D341Med (cell line): ENCODE data around the gene IL13.

ENCODE experiments used
- DNase-seq: peaks from one replicate; pipeline ENCODE4 v3.0.0; 2012; ENCODE audit warnings: low spot score

The IL13 gene

DNA sequence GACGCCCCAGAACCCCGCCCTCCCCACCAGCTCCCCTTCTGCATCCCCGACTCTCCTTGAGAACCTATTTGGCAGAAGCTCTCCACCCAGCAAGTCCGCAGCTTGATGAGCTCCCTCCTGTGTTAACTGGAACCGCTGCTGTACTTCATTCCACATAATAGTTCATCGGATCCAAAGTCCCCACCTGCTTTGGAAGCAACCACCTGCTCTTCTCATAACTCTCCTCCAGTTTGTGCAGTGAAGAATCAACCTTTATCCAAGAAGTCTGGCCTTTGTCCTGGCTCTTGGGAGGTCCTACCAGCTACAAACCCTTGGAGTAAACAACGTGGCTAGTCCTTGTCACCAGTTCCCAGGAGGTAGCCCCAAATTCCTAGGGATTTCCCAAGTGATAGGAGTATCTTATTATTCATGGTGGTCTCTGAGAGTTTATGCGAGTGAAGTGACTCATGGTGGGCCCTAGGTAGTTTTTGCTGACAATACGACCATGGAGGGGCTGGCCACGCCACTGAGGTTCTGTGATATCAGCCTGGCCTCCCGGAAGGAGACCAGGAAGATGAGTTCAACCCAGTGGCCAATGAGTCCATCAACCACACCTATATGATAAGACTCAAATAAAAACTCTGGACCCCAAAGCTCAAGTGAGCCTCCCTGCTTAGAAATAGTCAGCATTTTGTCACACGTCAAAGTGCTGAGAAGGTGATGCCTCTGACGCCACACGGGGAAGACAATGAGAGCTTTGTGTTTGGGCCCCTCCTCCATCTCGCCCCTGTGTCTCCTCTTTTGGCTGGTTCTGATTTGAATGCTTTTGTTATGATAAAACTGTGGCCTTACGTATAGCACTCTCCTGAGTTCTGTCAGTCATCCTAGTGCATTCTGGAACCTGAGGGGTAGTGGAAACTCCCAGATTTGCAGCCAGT is 12.3 kb downstream of the IL13 start:
- no peak for DNase-seq

DNA sequence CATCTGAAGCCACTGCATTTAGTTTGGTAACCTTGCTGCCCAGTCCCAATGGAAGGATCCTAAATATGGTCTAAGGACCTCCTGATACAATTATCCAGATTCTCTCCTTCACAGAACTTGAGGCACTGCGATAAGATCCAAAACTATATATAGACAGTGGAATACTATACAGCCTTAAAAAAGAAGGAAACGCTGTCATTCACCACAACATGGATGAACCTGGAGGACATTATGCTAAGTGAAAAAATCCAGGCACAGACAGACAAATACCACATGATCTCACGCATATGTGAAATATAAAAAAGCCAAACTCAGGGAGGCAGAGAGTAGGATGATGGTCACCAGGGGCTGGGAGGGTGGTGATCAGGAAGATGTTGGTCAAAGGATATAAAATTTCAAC is 13.0 kb downstream of the IL13 start:
- no peak for DNase-seq

DNA sequence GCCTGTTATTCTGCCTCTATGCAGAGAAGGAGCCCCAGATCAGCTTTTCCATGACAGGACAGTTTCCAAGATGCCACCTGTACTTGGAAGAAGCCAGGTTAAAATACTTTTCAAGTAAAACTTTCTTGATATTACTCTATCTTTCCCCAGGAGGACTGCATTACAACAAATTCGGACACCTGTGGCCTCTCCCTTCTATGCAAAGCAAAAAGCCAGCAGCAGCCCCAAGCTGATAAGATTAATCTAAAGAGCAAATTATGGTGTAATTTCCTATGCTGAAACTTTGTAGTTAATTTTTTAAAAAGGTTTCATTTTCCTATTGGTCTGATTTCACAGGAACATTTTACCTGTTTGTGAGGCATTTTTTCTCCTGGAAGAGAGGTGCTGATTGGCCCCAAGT is 15.5 kb downstream of the IL13 start:
- DNase-seq, result no peak

DNA sequence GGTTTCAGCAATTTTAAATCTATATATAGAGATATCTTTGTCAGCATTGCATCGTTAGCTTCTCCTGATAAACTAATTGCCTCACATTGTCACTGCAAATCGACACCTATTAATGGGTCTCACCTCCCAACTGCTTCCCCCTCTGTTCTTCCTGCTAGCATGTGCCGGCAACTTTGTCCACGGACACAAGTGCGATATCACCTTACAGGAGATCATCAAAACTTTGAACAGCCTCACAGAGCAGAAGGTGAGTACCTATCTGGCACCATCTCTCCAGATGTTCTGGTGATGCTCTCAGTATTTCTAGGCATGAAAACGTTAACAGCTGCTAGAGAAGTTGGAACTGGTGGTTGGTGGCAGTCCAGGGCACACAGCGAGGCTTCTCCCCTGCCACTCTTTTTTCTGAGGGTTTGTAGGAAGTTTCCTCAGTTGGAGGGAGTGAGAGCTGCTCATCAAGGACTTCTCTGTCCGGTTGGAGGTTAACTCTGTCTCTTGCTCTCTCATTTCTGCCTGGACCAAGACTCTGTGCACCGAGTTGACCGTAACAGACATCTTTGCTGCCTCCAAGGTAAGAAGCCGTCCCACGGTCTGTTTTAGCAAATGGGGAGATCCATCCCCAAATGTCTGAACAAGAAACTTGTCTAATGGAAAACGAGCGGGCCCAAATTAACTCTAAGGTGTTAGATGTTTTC is 16.1 kb downstream of the IL13 start, which contains the start of gene IL4:
TSS of gene IL4 (plus strand) at position 51 of the 692 bp plus-strand sequence. CDS start at position 113, 62 bp downstream.
- DNase-seq, result no peak

DNA sequence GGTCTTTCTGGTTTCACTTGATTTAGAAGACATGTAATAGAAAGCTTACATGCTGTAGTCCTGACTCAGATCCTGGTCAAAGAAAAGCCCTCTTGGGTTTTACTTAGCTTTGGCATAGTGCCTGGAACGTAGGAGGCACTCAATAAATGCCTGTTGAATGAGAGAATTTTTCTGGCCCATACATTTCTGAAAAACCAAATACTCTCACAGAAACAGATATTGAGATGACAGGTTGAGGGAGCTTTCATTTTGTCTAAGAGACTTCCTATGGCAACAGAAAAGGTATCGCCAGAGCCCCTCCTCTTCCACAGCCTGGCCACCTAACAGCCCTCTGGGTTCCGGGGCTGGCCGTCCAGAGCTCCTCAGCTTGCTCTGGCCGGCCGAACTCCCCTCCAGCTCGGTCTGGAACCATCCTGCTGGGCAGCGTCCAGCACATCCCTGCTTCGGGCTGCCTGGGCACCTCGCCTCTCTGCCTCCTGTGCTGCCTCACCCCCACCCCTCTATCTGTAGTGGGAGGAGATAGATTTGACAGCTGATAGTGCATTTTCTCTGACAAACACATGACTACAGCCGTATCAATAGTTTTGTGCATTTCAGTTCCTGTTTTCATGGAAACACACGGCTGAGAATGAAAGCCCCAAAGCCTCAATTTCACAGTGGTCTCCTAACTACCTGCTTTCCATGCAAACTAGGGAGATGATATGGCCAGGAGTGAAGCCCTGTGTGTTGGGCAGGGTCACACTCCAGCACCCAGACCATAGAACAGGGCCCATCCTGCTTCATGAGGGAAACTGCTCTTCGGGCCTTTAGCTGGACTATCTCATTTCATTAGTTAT is 16.9 kb downstream of the IL13 start:
- no peak for DNase-seq

DNA sequence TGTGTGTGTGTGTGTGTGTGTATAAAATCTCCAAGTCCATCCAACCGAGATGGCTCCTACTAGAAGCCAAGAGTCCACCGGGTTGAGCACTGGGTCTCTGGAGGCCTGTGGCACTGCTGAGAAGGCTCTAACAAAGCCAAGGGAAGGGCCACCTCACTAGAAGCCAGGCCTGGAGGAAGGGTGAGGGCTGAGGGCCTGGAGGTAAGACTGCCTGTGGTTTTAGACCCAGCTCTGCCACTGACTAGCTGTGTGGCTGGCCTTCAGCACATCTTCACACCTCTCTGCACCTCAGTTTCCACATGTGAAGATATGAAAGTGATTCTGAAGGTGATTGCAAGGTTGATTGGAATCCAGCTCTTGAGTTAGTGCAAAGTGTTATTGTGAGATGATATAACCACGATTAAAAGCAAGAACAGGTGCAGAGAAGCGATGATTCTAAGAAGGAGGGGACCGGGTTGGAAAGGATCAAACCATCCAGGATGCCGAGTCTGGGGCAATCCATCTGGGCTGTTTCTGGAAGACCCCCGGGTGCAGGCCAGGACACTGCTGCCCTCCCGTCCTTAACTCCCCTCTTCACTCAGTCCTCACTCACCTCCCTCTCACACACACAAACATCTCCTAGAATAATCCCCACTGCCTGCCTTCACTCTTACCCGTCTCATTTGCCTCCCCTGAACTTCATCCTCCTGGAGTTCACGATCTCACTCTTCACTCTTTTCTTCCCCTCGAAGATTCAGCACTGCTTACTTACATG is 18.1 kb downstream of the IL13 start:
- DNase-seq, result no peak

DNA sequence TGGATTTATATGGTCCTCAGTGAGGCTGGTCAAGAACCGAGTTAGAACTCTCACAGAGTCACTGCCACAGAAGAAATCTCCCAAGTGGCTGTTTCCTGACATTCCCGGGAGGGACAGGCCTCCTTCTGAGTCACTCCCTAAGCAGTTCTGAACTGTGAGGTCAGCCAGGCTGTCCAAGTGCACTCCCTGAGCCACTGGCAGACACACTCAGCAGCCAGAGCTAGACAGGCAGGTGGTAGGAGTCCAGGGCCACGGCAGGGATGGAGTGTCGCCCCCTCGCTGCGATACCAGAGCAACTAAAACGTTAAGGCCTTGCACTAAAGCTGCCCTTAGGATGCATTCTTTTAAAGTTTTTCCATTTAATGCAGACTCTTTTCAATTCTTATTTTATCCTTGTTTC is 19.2 kb downstream of the IL13 start:
- DNase-seq, result no peak

DNA sequence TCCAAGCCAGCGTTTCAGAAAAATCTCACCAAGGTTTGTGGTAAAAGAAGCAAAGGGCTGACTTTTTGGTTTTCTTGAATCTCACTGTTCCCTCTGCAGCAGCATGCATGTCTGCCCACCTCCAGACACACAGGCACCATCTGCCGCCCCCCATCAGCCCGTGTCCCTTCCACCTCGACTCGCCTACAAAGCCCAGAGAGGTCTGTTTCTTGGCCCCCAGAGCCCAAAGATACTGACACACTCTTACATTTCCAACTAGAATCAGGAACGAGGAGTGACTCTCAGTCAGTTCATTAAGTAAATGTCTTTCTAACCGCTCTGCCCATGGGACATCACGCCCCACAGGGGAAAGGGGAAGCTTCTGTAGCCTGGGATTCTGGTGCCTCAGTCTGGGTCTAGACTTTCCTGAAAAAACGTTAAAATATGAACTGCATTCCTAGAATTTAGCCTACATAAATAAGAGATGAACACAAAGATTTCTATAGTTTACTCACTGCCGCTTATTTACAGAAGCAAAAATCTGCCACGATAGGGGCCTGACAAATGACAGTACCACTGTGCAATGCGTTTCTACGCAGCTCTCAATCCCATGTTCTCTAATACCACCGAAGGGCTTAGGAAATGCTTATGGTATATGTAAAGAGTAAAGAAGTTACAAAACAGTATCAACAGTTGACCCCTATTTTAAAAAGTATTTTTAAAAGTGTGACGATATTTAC is 19.9 kb downstream of the IL13 start:
- DNase-seq, result no peak

DNA sequence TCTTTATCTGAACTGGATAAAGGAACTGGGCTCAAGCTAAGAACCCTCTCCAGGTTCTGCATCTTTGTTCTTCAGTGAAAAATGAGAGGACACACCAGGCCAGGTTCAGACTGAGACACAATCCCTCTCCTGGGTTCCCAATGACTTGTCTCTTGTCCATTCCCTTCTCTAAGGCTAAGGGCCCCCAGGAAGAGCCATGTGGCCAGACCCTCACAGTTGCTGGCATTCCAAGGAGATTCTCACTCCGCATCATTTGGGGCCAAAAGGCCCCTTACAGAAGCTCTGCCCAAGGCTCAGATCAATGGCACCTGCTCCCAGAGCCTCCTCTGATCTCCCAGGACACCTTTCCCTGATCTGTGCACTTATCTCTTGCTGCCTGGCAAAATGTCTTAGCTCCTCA is 20.8 kb downstream of the IL13 start:
- DNase-seq, result no peak

DNA sequence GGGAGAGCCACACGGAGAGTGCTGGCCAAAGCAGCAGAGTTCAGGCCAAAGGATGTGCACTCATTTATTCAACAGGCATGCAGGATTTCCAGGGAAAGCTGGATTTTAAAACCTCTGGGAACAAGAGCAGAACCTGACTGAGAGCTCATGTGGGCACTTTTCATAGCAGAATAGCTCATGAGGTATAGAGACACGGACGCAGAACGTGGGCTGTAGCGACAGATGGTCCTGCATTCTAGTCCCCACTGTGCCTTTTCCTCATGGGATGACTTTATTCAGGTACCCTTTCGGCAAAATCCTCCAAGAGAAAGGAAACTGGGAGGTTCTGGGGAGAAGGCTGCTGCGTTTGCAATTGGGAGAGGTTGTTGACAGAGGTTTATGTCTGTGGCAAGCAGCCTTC is 21.2 kb downstream of the IL13 start:
- DNase-seq, result no peak

DNA sequence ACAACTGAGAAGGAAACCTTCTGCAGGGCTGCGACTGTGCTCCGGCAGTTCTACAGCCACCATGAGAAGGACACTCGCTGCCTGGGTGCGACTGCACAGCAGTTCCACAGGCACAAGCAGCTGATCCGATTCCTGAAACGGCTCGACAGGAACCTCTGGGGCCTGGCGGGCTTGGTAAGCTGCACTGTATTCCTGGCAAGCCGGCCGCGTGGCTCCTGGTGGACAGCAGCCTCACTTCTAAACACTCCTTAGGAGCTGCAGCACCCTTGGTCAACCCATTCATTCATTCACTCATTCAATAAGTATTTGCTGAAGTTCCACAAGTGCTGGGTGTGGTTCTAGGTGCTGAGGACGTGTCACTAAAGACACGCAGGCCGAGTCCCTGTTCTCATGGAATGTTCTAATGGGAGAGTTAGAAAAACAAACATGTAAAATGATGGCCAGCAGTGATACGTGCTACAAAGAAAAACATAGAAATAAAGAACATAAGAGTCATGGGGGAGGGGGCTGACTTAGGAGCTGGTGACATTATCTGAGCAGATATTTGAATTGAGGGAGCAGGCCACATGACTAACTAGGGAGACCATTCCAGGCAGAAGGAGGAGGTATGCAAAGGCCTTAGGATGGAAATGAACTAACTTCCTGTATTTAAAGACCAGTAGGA is 21.9 kb downstream of the IL13 start:
- DNase-seq, result no peak

DNA sequence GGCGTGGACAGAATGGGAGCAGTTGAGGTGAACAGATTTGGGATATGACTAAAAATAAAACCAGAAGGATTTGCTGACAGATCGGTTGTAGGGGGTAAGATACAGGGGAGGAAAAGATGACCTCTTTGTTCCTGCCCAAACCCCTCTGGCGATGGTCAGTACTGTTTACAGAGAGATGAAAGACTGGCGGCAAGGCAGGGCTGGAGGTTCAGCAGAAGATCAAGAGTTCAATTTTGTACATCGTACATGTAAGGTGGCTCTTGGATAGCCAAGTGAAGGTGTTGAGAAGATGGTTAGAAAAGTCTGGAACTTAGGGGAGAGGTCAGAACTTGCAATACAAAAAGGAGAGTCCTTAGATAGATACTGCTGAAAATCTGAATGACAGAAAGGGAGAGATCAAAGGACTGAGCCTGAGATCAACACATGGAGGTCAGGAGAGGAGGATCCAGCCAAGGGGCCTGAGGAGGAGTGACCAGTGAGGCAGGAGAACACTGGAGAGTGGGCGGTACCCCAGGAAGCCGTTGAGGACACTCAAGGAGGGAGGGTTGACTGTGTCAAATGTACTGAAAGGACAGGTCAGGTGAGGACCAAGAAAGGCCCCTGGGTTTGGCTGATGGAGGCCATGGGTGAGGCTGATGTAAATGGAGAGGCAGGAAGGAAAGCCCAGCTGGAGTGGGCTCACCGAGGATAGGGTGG is 23.0 kb downstream of the IL13 start:
- DNase-seq, result no peak

DNA sequence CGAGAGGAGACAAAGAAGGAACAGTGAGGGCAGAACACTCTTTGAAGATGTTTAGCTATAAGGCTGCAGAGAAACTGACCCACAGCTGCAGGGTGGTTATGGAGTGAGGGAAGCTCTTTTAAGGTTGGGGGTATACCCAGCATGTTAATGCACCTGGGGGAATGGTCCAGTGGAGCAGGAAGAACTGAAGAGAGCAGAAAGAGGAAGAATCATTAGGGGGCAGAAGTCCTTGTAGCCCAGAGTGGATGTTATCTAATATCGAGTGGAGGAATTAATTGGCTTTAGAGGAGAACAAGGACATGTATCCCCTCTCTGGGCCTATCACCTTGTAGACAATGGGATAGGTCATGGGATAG is 23.5 kb downstream of the IL13 start:
- no peak for DNase-seq

DNA sequence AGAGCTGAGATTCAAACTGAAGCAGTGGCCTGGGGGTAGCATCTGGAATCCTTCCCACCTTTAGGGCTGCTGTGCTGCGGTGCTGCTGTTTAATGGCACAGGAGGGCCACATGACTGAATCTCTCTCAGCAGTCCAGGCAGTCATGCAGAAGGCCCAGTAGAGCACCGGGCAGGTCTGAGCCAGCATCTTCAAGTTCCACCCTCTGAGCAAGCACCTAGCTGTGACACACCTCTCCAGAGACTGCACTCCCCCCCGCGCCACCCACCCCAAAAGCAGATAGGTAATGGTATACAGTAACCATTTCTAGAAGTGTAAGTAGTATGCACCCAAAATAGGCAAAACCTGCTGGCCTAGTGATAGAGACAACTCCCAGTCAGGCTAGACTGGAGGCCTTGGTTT is 24.0 kb downstream of the IL13 start:
- no peak for DNase-seq

DNA sequence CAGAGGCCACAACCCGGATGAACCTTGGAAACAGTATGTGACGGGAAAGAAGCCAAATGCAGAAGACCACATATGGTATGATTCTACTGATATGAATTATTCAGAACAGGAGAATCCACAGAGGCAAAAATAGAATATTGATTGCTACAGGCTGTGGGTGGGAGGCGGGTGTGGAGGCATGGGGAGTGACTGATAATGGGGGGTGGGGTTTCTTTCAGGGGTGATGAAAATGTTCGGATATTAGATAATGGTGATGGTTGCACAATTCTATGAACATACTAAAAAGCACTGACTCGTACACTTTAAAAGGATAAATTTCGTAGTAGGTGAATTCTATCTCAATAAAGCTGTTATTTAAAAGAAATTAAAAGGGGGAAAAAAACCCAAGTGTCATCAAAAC is 26.5 kb downstream of the IL13 start:
- no peak for DNase-seq

DNA sequence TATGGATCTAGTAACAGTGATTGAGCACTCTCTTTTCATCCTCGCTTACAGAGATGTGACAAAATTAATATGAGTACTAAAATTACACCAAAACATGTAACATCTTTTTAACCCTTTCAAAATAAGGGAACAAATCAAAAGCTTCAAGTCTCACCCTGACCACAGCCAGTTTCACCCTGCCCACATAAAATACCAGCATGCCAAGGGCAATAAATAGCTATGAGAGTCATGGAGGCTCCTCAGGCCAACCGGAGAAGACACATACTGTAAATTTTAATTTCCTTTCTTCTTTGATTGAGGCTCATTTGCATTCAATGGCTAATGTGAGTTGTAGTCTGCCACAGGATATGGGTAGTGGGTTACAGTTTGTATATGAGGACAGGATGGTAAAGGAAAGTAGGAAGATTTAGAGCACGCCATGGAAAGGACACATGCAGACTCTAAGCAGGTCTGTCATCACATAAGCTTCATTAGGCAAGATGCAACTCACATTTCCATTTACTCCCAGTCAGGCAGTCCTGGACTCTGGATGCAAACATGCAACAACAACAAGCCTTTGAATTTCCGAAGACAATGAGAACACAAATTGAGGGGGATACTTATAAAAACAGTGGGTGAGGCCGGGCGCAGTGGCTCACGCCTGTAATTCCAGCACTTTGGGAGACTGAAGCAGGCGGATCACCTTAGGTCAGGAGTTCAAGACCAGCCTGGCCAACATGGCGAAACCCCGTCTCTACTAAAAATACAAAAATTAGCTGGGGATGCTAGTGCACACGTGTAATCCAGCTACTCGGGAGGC is 27.1 kb downstream of the IL13 start:
- DNase-seq, result no peak

DNA sequence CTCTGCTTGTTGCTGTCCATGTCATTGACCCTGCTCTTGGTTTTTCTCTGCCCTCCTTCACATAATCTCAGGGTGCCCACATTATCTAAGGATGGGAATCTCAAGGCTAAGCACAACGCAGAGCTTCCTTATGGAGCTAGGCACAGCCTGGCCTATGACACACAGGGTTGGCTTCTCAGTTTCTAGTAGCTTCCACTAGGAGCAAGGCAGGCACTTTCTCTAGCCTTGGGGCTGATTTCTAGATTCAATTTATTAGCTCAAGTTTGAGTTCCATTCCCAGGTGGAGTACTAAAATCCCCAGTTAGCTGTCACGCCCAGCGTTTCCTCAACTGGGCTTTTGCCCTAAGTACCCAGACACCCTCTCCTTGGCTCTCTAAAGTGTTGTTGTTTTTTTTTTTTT is 28.2 kb downstream of the IL13 start:
- no peak for DNase-seq

DNA sequence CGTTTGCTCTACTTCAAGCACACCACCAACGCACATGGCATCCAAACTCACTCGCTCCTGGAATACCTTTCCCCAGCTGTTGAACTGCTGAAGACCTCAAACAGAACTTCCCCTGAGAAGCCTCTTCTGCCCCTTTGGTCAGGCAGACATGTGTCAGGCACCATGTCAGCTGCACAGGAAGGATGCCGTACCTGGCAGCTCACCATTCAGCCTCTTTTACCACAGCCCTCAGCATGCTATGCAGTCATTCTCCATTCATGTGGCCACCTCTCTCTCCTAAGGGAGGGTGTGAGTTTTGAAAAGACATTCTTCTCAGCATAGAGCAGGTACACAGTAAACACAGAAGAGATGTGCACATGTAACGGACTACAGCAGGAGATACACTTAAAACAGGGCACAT is 30.0 kb downstream of the IL13 start:
- no peak for DNase-seq
